Activated T-cell treated with anti-CD3 and anti-CD28 coated beads for 1 hour (primary cell): ENCODE data around the gene ZBTB45.
"Not testable (repeated sequence)": the region's sequence is repeated elsewhere in the genome, so short reads cannot be mapped to it uniquely, and the experiment has no call there.

Experiments
- DNase-seq: peaks from one replicate; pipeline ENCODE4 v3.0.0-alpha.2; 2020; ENCODE audit warnings: low read depth

Gene ZBTB45

DNA sequence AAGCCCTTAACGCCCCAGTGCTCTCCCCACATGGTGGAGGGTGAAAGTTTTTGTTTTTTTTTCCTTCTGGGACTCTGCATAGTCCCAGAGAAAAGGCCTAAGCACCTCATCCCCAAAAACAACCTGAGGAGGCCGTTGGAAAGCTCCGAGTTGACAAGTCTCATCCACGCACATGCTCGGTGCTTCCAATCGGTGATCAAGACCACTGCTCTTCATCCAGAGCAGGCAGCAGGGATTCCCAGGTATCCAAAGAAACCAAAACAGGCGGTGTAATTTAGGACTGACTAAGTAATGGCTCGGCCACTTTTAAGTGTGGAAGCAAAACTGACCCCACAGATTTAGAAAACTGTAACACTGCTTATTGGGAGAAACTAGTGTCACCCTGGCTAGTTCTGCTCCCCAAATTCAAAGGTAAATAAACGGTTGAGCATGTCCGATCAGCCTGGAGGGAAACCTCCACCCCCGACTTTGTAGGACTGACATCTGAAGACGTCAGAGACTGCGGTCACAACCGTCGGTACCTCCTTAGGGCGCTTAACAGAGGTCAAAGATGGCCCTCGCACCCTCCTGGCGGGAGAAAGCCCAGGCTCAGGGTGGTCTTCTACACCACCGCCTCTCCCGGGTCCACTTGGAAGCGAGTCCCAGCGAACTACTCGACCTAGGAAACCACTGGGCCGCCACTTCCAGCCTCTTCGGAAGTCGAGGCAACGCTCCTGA, 44.5 kb downstream of the ZBTB45 start:
- DNase-seq = no peak

DNA sequence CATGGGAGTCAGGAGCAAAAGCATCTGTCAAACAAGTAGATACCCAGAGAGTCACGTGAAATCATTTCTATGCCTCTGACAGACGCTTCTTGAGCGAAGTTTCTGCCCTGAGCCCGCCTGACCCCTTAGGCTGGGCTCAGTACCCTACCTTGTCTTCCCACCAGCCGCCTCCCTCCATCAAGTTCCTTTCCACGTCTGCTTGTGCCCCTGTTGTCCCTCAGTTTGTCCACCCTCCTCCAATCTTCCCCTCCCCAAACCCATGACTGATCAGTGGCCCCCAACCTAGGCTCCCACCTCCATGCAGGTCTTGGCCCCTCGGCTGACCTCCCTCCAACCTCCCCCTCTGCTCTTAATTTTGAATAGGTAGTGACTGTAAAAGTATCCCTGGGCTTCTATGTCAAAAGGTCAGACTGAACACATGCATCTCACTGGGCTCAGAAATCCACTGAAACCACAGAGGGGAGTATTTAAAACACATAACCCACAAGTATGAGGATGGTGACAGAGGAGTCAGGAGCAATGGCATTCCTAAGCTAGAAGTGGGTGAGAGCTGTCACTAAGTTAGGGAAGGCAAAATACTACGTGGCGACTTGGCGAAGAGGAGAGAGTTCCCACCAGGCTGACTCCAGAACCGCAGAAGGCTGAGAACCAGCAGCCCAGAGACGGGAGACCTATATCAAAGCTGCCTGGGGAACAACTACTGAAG, 45.2 kb downstream of the ZBTB45 start:
- no peak for DNase-seq

DNA sequence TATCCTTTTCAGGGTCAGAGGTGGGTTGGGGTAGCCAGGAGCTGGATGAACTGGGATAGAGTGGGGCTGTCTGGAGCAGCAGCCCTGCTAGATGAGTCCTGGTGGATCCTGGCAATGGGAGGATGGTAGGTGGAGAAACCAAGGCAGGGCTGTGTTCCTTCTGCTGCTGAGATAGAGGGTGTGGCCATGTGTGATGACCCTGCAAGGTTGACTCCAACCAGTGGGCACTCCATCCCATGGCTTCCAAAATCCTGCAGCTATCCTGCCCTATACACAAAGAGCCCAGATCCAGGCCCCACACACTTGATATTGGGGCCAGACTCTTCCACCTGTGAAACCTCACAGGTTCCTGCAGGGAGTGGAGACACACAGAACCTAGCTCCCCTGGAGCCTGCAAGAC, 45.8 kb downstream of the ZBTB45 start:
- no peak for DNase-seq

DNA sequence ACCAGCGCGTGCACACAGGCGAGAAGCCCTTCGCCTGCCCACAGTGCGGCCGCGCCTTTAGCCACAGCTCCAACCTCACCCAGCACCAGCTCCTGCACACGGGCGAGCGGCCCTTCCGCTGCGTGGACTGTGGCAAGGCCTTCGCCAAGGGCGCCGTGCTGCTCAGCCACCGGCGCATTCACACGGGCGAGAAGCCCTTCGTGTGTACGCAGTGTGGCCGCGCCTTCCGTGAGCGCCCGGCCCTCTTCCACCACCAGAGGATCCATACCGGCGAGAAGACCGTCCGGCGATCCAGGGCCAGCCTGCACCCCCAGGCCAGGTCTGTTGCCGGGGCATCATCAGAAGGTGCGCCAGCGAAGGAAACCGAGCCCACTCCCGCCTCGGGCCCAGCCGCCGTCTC, 47.9 kb downstream of the ZBTB45 start:
- no peak for DNase-seq

DNA sequence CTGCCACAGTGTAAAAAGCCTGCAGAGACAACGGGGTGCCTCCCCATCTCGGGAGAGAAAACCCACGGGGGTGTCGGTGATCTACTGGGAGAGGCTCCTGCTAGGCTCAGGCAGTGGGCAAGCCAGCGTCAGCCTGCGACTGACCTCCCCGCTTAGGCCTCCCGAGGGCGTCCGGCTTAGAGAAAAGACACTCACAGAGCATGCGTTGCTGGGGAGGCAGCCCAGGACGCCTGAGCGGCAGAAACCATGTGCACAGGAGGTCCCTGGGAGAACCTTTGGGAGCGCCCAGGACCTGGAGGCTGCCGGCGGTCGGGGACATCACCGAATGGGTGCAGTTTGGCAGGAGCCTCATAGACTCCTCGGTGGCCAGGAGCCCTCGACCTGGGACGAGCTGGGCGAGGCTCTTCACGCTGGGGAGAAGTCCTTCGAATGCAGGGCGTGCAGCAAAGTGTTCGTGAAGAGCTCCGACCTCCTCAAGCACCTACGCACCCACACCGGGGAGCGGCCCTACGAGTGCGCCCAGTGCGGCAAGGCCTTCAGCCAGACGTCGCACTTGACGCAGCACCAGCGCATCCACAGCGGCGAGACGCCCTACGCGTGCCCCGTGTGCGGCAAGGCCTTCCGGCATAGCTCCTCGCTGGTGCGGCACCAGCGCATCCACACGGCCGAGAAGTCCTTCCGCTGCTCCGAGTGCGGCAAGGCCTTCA, 48.6 kb downstream of the ZBTB45 start:
- not testable (repeated sequence) for DNase-seq

DNA sequence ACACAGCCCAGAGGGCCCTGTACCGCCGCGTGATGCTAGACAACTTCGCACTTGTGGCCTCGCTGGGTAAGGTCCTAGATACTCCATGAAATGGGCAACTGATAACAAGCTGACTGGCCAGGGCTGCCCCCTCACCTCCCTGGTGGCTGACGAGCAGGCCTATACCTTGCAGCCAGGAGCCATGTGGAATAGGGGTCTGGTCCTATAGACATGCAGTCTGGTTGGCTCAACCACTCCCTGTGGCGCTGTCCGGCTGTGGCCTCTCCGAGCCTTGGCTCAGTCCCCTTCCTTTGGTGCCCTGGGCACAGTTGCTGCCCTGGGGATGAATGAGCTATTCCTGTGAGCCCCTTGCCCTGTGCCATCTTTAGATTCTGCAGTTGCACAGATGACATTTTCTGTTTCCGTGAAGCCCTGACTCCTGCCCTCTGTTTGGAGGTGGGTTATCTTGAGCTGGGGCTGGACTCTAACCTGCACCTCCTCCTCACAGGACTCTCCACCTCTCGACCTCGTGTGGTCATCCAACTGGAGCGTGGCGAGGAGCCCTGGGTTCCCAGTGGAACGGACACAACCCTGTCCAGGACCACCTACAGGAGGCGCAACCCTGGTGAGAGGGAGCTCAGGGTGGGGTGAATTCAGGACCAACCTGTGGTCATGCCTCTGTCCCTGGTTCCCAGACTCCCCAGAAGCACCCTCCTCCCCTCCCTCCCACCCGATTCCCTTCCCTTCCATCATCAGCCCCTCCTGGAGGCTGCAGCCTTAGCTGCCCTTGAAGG, 50.2 kb downstream of the ZBTB45 start:
- no peak for DNase-seq

DNA sequence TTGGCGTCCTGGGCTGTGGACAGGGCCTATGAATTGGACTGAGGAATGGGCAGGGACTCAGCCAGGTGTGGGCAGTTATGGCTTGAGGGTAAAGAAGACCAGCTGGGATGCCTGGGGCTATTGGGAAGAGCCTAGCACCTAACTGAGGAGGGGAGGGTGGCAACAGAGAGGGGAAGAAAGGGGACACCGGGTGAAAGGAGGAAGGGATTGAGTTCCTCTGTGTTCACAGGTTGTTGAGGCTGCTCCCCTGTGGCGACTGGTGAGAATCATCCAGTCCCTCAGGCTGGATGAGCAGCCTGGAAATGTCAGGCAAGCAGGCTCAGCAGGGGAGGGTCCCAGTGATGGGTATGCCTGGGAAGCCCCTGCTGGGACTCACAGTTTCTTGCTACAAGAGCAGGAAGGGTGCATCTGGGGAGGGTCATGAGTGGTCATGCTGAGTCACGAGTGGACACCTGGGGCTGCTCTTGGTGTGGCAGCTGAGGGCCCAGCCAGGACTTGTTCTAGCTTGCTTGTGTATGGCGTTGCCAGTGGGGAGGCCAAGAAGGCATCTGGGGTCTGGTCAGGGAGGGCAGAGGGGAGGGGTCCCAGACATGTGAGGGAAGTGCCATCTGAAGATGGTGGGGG, 51.3 kb downstream of the ZBTB45 start:
- DNase-seq = no peak

DNA sequence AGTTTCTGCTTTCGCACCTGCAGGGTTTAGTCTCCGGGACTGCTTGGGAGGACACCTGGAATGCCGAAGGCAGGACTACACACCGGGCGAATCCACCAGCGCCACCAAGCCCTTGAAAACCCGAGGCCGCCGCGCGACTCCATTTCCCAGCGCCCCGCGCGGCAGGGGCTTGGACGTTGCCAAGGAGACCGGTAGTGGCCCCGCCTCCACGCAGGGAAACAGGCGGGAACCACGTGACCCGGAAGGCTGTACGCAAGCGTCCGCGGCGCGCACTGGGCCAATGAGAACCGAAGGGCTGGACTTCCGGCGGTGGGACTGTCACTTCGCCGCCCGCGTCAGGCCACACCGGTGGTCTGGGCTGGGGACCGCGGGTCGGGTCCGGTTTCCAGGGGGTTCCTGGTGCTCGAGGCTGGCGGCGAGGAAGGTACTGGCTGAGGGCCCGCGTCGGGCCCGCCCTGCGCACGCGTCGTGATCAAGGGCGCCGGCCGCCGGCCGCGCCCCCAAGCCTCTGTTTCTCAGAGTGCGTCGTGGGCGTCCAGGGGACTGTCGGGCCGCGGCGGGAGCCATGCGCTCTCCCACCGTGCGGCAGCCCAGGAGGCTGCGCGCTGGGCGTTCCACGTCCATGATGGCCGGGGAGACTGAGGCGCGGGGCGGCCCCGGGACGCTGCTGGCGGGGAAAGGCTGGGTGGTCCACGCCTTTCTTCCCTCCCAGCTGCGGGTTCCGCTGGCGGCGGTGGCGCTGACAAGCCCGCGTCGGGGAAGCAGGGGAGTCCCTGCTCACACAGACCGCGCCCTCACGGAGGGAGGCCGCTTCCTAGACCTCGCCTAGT, 52.6 kb downstream of the ZBTB45 start, which contains the start of gene ZNF324:
TSS of gene ZNF324 (plus strand) at position 321 of the 830 bp plus-strand sequence. CDS start 2,106 bp downstream, outside the sequence.
- peak; percentile 97 for DNase-seq

DNA sequence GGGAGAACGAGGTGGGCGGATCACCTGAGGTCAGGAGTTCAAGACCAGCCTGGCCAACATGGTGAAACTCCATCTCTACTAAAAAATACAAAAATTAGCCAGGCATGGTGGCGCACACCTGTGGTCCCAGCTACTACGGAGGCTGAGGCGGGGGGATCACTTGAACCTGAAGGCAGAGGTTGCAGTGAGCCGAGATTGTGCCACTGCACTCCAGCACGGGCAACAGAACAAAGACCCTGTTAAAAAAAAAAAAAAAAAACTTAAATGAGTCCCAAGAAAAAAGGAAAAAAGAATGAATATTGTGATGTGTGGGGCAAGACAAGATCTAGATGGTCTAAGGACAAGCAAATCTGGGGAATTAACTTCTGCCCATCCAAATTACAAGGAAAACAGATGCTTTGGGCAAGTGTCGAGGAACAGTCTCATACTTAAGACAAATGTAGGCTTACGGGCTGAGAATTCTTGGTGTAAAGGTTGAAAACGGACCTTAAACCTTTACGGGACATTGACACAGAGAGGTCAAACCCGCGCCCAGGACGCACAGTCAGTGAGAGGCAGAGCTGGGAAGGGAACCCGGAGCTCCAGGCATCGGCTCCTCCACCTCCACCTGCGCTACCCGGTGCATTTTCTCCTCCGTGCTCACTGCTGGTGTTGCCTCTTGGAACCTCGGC, 53.4 kb downstream of the ZBTB45 start:
- DNase-seq = no peak
